GM21528 (cell line): ENCODE measurements around the gene TTF2.

ENCODE experiments used
- ATAC-seq: cut with Tn5 transposase; IDR thresholded peaks from one replicate; pipeline ENCODE4 v1.9.1; 2021; ENCODE audit warnings: mild to moderate bottlenecking, moderate library complexity; ENCODE audit not compliant: unreplicated experiment, low FRiP score

TTF2 gene

DNA sequence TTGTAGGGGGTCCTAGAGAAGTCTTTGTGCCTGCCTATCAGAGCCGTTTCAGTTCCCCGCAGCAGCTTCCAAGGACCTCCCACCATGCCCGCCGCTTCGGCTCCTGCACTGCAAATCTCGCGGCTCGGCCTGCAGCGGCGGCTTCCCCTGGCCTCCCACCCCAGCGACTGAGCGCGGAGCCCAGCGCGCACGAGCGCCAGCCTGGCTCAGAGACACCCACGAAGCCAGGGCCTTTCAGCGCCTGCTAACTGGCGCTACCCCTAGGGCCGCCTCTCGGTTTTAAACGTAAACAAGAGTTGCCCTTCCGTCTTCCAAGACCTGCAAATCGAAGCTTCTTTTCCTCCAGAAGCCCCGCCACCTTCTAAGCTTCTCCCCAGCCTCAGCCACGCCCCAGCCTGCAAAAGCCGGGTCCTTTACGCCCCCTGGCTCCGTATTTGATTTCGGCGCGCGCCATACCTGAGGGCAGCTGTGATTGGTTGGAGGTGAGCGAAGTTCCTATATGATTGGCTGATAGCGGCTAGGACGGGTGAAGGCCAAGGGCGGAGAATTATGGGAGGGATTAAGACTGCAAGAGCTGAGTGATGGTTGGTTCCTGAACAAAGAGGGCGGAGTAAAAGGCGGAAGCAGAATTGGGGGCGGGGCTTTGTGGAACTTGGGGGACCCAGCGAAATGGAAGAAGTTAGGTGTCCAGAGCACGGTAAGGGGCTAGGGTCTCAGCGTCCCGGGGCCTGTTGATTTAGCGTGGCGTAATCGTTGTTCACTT lies at the start of gene TTF2:
TTF2 (plus strand) TSS at position 649 of the 763 bp plus-strand sequence; CDS start at position 670, 21 bp downstream.
- ATAC-seq: peak; percentile 97

DNA sequence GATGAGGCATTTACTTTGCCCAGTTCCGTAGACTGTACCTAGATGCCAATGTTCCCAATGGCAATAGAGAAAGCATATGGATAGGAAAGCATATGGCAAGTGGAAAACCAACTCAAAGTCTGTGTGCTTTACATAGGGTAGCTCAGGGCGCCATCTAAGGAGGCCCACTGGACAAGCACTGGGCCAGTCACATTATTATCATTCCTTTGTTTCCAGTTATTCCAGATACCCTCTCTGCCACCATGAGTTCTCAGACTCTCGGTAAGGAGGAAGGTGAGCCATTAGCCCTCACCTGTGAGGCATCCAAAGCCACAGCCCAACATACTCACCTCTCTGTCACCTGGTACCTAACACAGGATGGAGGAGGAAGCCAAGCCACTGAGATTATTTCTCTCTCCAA lies 48.8 kb upstream of the TTF2 start:
- ATAC-seq: no peak

DNA sequence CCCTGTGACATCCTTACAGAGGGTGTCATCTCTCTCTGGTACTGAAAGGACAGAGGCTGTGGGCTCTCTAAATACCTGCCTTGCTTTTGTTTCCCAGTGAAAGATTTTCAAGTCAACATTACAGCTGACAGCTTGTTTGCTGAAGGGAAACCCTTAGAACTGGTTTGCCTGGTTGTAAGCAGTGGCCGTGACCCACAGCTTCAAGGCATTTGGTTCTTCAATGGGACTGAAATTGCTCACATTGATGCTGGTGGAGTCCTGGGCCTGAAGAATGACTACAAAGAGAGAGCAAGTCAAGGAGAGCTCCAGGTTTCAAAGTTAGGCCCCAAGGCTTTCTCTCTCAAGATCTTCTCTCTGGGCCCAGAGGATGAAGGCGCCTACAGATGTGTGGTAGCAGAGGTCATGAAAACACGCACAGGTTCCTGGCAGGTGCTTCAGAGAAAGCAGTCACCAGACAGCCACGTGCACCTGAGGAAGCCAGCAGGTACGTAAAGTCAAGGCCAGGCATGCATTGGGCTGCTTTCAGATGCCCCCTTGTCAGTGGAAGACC lies 46.7 kb upstream of the TTF2 start:
- ATAC-seq: no peak

DNA sequence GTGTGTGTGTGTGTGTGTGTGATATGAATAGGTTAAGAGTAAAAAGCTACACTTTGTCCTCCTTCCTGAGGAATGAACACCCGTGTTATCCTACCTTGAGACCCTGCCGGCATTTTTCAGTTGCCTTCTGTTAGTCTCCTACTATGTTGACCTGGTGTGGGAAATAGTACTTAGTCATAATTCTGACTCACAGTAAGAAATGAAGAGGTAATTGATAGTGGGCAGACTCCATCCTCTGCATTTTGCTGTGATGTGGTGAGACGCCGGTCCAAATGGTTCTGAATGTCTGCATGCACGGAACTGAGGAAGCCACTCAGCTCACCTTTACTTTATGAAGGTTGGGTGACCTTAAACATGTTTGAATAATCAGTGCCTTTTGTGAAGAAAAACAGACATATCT lies 45.9 kb upstream of the TTF2 start:
- ATAC-seq: no peak

DNA sequence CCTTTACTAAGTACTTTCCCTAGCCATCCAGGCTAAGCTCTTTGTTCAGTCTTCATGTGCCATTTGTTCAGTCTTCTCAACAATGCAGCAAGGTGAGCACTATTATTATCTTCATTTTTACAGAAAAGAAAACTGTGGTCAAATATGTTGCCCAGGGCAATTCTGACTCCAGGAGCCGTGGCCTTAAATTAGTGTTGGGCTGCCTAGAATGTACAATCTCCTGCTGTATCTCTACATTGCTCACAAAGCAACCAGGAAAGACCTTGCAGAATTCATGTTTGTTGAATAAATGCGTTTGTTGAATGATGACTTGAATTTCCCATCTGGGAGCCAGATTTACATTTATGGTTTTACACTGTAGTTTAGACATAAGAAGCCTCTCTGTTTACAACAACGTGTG lies 44.4 kb upstream of the TTF2 start:
- ATAC-seq: no peak

DNA sequence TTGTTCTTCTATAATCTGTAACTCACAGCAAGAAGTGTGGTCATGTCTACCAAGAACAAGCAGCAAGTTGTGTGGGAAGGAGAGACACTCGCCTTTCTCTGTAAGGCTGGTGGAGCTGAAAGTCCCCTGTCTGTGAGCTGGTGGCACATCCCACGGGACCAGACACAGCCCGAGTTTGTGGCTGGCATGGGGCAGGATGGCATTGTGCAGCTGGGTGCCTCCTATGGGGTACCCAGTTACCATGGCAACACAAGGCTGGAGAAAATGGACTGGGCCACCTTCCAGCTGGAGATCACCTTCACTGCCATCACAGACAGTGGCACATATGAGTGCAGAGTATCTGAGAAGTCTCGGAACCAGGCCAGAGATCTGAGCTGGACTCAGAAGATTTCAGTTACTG lies 43.1 kb upstream of the TTF2 start:
- ATAC-seq: no peak

DNA sequence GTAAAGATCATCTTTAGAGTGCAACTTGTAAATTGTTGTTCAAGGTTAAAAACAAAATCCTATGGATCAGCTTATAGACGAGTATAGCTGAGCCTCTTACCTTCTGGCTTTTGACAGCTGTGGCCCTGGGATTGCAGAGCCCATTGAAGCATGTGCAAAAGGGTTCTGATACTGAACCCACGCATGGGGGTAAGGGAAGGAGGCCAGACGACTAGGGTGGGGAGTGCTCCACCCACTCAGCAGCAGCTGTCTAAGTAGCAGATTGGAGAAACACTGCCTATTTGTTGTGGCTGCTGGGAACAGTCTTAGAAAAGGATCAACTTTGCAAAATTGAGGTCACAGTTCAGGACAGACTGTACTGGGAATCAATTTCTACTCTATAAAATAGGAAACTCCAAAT lies 42.5 kb upstream of the TTF2 start:
- ATAC-seq: peak; percentile 58

DNA sequence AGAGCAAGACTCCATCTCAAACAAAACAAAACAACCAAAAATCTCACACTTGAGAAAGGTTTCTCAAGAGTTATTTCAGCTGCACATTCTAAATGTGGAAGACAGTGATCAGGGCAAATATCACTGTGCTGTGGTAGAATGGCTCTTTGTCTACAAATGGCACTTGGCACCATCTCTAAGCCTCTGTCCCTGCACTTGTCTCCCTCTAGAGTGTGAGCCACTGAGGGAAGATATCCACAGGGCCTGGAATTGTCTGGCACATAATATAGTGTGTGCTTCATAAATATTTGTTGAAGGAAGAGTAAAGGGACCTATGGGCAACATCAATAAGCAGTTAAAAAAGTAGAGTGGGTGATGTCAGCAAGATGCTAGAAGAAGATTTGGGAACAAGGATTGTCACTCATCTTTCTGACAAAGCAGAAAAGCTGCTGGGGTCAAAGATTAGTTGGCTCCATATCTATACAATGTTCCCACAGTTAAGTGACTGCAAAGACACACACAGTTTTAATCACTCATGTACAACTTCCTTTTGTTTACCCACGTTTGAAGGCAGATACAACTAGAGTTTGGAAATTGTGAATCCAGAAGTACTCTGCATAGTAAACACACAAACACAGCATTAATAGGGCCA lies 39.5 kb upstream of the TTF2 start:
- no peak for ATAC-seq

DNA sequence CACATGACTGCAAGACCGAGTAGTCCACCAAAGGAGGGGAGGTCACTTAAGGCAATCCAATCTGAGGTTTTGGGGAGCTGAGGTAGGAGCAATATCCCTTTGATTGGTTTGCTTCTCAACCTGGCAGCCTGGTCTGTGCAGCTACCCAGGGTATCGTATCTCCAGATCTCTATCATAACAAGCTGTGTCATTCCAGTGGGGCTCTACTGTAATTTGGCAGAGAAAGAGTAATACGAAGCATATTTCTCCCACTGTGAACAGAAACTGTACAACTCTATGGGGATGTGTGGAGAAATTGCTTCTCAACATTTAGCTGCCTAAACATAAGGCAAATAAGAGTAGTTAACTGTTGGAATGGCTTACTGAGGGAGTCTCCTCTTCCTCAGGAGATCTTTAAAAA lies 38.0 kb upstream of the TTF2 start:
- ATAC-seq: no peak

DNA sequence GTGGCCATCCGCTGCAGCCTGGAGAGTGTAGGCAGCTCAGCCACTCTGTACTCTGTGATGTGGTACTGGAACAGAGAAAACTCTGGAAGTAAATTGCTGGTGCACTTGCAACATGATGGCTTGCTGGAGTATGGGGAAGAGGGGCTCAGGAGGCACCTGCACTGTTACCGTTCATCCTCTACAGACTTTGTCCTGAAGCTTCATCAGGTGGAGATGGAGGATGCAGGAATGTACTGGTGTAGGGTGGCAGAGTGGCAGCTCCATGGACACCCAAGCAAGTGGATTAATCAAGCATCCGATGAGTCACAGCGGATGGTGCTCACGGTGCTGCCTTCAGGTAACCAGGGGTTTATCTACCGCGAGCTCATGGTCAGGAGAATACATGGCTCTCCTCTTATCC lies 34.6 kb upstream of the TTF2 start:
- no peak for ATAC-seq

DNA sequence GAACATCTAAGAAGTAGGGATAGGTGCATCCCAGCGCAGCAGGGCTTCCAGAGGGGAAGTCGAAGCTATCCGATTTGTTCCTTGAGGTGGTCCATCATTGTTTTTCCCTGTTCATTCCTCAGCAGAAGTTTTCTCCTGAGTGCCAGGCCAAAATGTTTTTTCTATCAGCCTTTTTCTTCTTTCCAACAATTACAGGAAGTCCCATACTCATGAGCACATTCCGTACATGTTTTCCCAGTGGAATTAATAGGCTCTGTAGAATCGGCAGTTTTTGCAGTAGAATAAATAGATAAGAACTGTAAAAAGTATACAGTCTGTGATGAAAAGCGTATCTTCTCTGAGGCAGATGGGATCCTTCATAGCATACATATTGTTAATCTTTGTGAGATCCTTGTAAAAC lies 33.8 kb upstream of the TTF2 start:
- no peak for ATAC-seq

DNA sequence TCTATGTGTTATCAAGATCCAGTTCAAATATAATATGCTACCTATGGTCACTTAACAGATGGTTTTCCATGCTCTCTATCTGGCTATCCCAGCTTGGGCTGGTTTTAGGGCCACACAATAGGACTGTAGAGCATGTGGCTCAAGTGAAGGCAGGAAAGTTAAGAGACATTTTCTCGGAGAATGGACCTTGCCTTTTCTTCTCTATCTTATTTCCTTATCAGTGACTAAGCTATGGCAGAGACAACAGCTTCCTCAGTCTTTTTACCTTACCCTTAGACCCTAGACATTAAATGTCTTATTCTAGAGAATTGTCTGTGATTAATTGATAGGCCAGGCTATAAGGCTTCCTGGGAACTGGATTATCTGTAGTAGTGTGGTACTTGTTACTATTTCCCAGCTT lies 30.4 kb upstream of the TTF2 start:
- no peak for ATAC-seq

DNA sequence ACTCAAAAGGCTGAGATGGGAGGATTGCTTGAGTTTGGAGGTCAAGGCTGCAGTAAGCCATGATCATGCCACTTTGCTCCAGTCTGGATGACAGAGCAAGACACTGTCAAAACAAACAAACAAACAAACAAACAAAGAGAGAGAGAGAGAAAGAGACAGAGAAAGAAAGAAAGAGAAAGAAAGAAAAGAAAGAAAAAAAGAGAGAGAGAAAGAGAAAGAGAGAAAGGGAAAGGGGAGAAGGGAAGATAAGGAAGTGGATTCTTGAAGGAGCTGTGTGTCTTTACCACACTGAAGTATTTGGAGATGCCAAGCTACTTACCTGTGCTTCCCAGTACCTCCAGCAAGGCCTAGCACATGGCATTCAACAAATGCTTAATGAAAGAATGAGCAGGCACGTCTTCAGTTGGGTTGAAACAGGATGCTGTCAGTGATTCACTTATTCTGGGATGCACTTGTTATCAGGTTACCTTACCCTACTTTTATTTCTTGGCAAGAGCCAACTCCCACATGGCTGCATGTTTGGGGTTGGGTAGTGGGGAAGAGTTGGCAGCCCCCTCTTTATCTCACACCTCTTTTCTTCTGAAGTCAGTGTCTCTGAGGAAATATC lies 29.8 kb upstream of the TTF2 start:
- ATAC-seq: no peak

DNA sequence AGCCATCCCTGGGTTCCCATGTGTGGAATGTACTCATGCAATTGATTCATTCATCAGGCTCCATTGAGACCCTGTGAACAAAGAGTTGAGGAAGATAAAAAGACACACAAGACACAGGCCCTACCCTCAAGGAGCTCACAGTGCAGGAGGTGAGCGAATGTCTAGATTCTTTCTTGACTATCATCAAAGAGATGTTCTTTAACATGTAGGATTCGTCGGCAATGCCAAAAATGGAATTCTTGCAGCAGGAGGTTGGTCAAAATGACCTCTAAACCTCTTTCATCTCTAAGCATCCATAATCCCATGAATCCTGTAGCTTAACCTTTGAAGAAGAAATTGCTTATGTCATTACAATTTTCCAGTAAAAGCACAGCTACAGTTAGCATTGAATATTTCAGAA lies 27.9 kb upstream of the TTF2 start:
- ATAC-seq: no peak

DNA sequence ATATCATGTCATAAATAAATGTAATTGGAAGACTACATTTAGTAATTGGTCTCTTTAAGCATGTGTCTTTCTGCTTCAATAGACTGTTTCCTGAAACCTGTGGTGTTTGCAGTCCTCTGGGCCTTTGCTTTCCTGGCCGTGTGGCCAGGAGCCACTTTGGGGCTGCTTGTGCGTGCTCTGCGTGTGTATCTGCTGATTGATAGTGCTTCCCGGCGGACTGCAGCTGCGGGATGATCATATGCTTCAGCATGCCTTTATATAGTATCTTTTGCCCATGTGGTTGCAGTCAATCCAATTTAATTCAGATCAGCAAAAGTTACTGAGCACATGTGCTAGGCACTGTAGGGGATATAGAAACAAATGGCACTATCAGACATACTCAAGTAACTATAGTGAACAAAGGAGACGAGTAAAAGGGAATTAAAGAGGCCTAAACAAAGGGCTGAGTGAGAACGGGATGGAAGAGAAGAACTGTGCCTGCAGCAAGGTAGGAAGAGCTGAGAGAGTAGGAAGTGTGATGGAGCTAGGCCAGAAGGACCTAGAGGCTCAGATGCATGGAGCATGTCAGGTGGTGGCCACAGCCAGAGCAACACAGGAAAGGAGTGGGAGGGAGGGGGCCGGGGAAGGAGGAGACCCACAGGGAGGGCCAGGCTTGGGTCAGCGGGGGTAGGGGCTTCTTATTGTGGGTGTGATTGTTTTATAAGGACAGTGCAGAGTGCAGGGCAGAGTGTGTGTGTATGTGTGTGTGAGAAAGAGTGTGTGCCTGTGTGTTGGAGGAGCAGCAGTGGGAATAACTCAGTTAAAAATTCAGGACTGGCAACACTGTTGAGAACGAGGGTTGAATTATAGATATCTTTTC lies 27.2 kb upstream of the TTF2 start:
- no peak for ATAC-seq

DNA sequence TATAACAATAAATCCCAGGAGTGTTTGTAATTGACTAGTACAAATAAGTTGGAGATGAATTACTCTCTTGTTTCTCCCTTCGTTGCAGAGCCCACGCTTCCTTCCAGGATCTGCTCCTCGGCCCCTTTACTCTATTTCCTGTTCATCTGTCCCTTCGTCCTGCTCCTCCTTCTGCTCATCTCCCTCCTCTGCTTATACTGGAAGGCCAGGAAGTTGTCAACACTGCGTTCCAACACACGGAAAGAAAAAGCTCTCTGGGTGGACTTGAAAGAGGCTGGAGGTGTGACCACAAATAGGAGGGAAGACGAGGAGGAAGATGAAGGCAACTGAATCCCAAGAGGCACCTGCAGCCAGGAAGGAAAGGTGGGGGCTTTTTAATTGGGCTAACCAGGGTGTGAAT lies 26.4 kb upstream of the TTF2 start:
- no peak for ATAC-seq

DNA sequence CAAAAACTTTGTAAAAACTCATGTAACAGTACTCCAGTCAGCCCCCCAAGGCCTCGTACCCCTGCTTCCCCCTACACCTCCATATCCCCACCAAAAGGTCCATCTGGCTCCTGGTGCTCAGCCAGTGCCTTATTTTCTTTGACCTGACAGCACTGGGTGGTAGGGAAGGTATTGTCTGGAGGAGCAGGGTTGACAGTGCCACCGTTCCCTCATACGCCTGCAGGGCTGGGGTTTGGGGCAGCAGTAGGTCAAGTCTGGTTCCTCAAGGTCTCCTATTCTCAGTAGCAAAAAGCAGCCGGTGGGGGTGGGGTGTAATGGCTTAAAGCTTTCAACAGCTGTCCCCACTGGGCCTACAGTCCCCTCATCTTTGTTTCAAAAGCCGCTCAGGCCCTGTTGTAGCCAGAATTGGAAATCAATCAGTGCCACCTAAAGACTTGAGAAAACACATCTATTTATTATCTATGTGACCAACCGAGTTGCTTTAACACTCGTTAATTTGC lies 25.3 kb upstream of the TTF2 start:
- ATAC-seq: no peak

DNA sequence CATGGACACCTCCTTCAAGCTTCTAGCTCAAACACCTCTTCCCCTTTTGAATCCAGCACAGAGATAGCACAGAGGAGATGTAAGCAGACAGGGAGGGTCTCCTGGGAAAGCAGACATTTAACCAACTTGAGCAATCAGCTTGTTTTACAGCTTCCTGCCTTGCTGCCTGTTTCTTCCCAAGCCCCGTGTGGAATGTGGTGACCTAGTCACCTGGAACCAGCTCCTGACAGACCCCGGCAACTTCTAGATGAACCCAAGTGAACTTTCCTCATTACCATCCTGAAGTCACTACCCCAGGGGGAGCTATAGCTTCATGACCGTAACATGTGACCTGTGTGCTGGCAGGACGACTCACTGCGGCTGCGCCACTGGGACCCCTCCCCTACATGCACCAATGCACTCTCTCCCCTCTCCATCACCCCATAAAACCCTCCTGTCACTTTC lies 24.1 kb upstream of the TTF2 start:
- ATAC-seq: no peak

DNA sequence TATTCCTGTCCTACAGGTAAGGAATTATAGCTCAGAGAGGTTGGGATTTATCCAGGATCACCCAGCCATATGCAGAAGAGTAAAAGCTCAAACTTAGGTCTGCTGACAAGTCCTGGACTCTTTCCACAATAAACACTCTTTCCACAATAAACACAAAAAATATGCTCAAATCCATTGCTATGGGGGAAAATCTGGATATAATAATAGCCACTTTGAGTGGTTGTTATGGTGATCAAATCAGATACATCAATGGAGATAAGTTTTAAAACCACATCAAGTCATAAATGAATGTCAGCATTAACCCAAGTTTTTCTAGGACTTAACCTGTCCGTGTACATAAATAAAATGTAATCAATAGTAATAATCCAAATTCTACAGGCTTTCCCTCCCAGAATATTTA lies 22.3 kb upstream of the TTF2 start:
- no peak for ATAC-seq

DNA sequence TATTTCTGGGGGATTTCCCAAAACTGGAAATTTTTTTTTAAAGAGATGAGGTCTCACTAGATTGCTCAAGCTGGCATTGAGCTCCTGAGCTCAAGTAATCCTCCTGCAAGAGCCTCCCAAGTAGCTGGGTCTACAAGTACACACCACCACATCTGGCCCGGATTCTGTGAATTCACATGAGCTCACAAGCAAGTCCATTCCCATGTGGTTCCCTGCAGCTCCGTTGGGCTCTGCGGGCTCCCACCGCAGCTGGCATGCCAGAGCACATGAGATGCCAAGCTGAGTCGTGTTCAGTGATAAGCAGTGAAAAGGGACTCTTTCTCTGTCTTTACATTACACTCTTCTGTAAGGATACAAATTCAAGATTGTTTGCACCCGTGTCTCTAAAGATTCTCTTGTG lies 21.9 kb upstream of the TTF2 start:
- ATAC-seq: no peak

DNA sequence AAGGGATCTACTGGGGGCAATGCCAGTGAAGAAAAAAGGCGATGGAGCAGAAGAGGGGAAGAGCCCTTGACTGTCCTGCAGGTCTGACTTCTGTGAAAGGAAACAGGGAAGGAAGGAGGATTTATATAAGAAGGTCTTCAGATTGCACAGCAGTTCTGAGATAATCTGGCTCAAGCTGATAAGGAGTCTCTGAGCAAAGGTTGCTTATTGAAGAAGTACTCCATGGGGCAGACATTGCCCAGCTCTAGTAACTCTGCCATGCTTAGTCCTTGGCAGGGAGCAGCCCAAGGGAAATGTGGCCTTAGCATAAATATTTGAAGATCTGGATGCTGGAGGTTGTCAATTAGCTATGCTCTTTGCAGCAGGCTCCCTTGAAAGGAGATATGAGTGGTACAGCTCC lies 15.9 kb upstream of the TTF2 start:
- no peak for ATAC-seq
